ENCODE results near the gene NAA25.

GRCh38 chr12:112096070-112096469, 12.5 kb downstream of the NAA25 start:
- no peak for TF ChIP-seq CREB5 (CRISPR knock-in tag; IDR thresholded peaks at IDR 0.05)
- no peak for TF ChIP-seq POLR2A (conservative IDR thresholded peaks at IDR 0.05)
- no peak for TF ChIP-seq CHD4 (IDR thresholded peaks at IDR 0.05; ENCODE audit: insufficient read depth, insufficient replicate concordance, low read depth, low read length, poor library complexity, severe bottlenecking)
- no peak for TF ChIP-seq ZNF175 (CRISPR knock-in tag; IDR thresholded peaks at IDR 0.05; ENCODE audit: low read depth)
